ENCODE data around the gene OLFM3.

The OLFM3 gene

GRCh38 chr1:101996825-101997465 lies at the start of gene OLFM3:
Gene OLFM3 (minus strand): TSS chr1:101996926.
- DNase-seq: no peak

DNA sequence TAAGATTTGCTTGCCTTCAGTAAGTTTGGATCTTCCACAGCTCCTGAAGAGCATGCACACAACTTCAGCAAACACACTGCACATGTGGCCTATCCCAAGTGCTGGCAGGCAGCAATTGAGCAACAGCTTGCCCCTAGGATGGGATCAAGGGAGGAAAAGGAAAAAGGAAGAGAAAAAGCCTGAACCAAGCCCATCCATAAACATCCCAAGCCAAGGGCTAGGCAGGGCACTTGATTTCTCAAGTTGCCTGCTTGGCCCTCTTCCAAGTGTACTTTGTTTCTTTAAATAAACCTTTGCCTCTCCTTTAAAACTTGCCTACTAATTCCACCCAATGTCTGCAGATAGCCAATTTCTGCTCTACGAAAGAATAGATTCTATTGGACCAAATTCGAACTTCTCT lies 49.0 kb upstream of the OLFM3 start:
- no peak for DNase-seq

DNA sequence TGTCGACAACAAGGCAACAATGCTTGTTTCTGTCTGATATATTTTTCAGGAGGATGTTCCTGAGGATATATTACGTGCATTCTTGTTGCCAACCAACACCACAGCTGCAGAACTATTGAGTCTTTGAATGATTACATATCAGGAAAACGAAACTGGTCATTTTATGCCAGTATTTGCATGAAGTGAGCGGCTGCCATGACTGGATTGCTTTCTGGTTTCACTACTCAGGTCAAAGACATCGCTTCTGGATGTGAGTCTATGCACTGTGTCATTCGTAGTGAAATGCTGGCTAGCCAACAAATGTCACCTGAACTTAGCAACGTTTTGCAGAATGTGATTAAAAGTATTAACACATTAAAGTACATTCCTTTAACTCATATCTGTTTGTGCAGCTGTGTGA lies 35.8 kb upstream of the OLFM3 start:
- no peak for DNase-seq

GRCh38 chr1:102019530-102019929 lies 22.8 kb upstream of the OLFM3 start:
- no peak for DNase-seq

DNA sequence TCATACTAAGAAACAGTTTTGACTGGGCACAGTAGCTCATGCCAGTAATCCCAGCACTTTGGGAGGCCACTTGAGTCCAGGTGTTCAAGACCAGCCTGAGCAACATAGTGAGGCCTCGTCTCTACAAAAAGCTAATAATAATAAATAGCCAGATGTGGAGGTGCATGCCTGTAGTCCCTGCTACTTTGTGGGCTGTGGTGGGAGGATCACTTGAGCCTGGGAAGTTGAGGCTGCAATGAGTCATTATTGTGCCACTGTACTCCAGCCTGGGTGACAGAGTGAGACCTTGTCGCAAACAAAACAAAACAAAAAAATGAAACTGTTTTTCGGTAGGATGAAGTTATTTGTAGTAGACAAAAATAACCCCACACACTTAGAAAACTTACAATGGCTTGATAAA lies 19.0 kb upstream of the OLFM3 start:
- DNase-seq: no peak

- DNase-seq: no peak
These were observed 5.3 kb upstream of the OLFM3 start for GRCh38 chr1:102002057-102002456.

DNA sequence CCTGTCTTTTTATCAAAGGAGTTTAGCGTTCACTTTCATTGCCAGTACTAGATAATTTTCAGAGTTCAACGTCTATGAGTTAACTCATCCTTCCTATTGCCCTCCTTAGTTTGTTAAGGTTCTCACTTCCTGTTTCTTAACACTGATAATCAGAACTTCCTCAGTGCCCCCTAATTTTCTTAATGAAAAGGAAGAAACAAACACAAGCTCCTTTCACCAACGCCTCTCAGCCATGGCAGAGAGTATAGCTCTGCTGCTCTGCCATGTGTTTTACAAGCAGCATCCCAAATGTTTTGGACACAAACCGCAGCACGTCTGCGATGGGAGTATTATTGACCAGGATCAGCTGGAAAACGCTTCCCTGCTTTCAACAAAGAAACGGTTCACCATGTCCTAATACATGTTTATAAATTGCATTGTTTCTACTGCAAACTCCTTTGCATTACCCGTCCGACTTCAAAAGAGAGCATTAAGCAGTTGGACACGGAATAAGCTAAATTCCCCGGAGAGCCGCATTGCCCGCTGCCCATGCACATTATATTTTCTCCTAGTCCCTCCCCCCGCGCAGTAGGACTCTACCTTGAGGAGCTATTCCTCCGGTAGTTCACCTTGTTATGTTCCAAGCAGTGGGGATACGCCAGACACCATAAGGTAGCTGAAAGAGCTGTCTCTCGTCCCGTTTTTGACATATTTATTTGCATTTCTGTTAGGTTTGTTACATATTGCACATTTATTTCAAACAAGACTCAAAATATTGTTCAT lies 561 bp downstream of the OLFM3 start:
- no peak for DNase-seq

GRCh38 chr1:101993710-101994109 lies 3.0 kb downstream of the OLFM3 start:
- no peak for DNase-seq

GRCh38 chr1:101992821-101993575 lies 3.7 kb downstream of the OLFM3 start:
- DNase-seq: no peak

- DNase-seq: no peak
These were observed 15.8 kb downstream of the OLFM3 start for GRCh38 chr1:101980974-101981373.

- no peak for DNase-seq
These were observed 19.5 kb downstream of the OLFM3 start for GRCh38 chr1:101977266-101977665.

- no peak for DNase-seq
These were observed 20.6 kb downstream of the OLFM3 start for GRCh38 chr1:101976161-101976560.

DNA sequence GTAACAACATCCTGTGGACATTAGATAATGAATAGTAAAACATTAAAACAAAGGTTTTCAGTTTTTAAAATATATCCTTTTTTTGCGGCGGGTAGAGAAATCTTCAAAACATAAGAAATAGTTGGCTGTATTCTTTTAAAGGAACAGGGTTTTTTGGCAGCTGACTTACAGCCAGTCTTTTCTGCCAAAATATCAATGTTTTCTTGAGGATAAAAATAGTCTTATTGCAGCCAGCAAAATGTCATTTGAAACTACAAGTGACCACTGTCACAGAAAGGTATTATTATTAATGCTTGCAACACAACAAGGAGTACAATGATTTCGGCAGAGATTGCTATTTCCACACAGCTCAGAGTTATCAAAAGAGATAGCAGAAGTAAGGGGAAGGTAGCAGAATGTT lies 21.4 kb downstream of the OLFM3 start:
- DNase-seq: no peak

DNA sequence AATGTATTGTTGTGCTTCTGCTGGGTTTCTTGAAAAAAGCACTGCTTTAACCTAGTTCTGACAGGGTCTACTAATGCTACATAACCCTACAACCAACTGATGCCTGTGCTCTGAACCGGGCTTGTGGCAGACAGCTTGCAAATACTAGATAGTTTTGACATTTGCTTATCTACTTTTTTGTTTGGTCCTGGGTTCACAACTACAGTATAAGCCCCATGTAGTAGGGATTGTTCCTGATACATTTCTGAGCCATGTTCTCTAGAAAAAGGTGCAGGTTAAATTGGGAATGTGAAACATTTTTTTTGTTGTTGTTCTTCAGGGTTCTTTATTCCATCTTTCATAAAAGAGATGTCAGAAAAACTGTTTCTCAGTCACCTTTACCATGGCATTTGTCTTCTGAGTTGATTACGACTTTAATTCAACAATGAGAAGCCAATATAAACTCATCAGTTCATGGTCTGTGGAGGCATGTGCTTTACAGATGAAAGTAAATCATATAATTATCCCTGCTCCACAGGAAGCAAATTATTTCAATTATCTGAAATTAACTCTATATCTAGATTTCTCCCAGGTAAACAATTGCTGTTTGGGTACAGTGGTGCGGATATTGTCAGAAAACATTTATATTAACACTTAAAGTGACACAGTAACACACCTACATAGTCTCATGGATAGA lies 22.0 kb downstream of the OLFM3 start:
- DNase-seq: no peak

GRCh38 chr1:101971304-101971703 lies 25.4 kb downstream of the OLFM3 start:
- no peak for DNase-seq

DNA sequence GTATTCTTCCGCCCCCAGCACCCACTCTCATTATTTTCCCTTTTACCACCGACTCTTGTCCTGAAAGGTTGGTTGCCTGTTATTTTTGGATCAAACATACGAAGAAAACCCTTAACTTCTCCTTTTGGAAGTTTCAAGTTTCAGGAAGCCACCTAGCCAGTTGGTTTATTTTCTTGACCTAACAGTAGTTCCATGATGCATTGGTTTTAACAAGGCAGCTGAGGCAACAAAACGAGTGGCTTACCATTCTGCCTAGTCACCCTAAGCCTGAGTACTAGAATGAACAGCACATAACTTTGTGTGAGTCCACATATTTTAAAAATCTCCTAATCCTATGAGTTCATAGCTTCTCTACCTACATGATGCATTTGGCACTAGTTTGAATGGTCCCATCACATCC lies 28.9 kb downstream of the OLFM3 start:
- DNase-seq: no peak

- DNase-seq: no peak
These were observed 31.4 kb downstream of the OLFM3 start for GRCh38 chr1:101965341-101965740.

DNA sequence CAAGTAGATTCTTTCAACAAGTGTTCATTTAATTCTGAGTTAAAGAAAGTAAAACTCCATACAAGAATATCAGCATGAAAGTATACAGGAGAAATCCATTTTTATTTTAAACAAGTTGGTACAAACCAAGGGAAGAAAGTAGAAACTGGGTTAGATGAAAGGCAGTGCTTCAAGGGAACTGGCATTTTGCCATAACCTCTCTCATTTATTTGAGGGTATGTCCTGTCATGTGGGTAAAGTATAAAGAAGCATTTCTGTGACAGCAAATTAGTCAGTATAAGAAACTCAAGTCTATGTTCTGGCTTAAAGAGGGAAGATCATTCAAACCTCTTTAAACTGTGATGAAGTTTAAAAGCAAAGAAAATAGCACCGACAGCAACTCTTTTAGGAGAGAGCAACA lies 32.0 kb downstream of the OLFM3 start:
- no peak for DNase-seq

GRCh38 chr1:101960142-101960541 lies 36.6 kb downstream of the OLFM3 start:
- DNase-seq: no peak

- no peak for DNase-seq
These were observed 37.3 kb downstream of the OLFM3 start for GRCh38 chr1:101959456-101959855.

GRCh38 chr1:101957771-101958170 lies 39.0 kb downstream of the OLFM3 start:
- DNase-seq: no peak

DNA sequence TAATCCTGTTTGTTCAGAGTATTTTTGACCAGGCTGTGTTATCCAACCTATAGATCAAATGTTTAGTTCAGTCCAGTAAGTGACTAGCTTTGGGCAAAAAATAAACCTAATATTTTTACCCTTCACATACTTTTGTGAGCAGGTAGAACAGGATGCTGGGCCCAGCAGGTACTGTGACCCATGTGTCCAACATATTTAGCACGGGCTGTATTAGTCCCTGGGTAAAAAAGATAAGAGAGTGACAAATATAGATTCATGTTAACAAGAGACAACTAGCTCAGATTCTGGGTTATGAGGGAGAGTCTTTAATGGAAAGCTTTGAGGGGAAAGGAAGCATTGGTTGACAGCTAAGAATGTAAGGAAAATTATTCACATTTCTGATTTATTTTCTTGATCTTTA lies 43.1 kb downstream of the OLFM3 start:
- DNase-seq: no peak

DNA sequence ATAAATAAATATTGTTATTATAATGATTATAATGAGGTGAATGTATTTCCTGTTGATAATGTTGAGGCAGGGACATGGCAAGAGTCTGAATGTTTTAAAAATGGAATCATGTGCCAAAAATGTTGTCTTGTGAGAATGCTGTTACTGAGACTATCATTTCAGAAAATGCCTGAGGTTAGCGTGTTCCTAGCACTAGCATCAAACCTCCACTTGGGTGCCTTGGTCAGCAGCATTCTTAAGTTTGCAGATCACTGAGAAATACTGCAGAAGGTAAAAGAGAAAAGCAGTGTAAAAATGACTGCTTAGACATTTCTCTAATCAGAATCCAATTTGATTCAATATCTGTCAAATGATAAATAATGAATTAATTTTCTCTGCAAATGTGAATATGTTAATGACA lies 50.8 kb downstream of the OLFM3 start:
- no peak for DNase-seq

DNA sequence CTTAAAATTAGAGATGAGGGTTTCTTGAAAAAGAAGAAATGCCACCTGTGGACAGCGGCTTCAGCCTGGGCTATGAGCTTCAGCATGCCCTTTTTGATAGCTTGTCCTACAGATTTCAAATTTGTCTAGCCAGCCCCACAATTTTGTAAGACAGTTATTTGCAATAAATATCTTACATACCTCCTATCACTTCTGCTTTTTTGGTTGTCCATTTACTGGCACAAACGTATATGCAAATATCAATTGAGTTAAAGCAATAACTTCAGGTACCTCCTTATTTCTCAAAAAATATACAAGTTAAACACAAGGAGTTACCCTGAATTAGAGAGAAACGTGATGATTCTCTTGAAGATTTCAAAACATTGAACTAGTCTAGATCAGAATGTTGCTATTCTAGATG lies 53.5 kb downstream of the OLFM3 start:
- no peak for DNase-seq
